ENCODE data around the gene CLBA1. TPM values are rescaled to one million over a fixed set of nuclear protein-coding genes. Genes with fewer than 3 reads are reported as not detected.
A peak's percentile ranks its signal among the peaks of the same experiment; 100 is the strongest.

CLBA1 gene
- total RNA-seq, 4 donors from 2014 or later = 2.4 to 8.8 (median 5.8) TPM

- no CpG with 5 or more reads among the region's 115 CpGs for WGBS, 2 donors (ENCODE audit: low coverage in 1 of 2)
These were observed 35.4 kb downstream of the CLBA1 start, which contains the start of gene CDCA4 for GRCh38 chr14:105020815-105021655. Gene CDCA4 (minus strand): TSS chr14:105021083. CDS start chr14:105011929, 9,154 bp downstream.

GRCh38 chr14:105021656-105022275 is 36.2 kb downstream of the CLBA1 start:
- 8 to 17% methylated on average over 8 to 20 of the region's 20 CpGs for WGBS, 2 donors (ENCODE audit: low coverage in 1 of 2)
- peaks cover 0 to 39% (median 14%) of the 10 kb centered on the region in 3 donors for H3K4me1 ChIP-seq
- ATAC-seq = no peak

More at GRCh38 chr14:105020815-105021655, 35.4 kb downstream of the CLBA1 start, which contains the start of gene CDCA4:
- Histone ChIP-seq H3K9me3 (no peaks in the 10 kb centered on the region), H3K4me1 (peaks cover 0 to 39% (median 14%) of the 10 kb centered on the region in 3 donors), H3K27ac (peak within 1 kb of the TSS; percentile 55 to 85 (median 82)), H3K36me3 (no peaks in the 10 kb centered on the region), H3K27me3 (no peaks in the 10 kb centered on the region), H3K4me3 (peak within 1 kb of the TSS; percentile 67 to 94)
- ATAC-seq = peak; percentile 96
- TF ChIP-seq POLR2AphosphoS5 (IDR thresholded peaks at IDR 0.05) (peak; percentile 90), POLR2A (IDR thresholded peaks at IDR 0.05) (peak; percentile 77 to 78), CTCF (IDR thresholded peaks at IDR 0.05) (peak in 3 of 4 experiments; percentile 3 to 44 (median 23)), EP300 (IDR thresholded peaks at IDR 0.05) (no peak)

GRCh38 chr14:105022276-105022670 is 36.7 kb downstream of the CLBA1 start:
- WGBS, 2 donors (ENCODE audit: low coverage in 1 of 2) = 44 to 67% methylated on average over 2 of the region's 2 CpGs
- Histone ChIP-seq H3K27me3 (no peaks in the 10 kb centered on the region), H3K4me1 (peaks cover 0 to 44% (median 14%) of the 10 kb centered on the region in 3 donors), H3K36me3 (no peaks in the 10 kb centered on the region), H3K9me3 (no peaks in the 10 kb centered on the region), H3K27ac (peak overlapping the region in 1 of 4 donors; percentile 80), H3K4me3 (peak overlapping the region in 1 of 2 donors; percentile 67)
- TF ChIP-seq POLR2AphosphoS5 (IDR thresholded peaks at IDR 0.05) (no peak), EP300 (IDR thresholded peaks at IDR 0.05) (no peak), CTCF (IDR thresholded peaks at IDR 0.05) (no peak), POLR2A (IDR thresholded peaks at IDR 0.05) (no peak)
- no peak for ATAC-seq

More at GRCh38 chr14:105021656-105022275, 36.2 kb downstream of the CLBA1 start:
- H3K9me3 ChIP-seq = no peaks in the 10 kb centered on the region
- peak overlapping the region; percentile 47 to 67 for H3K4me3 ChIP-seq
- H3K36me3 ChIP-seq = no peaks in the 10 kb centered on the region
- peak overlapping the region; percentile 32 to 85 (median 80) for H3K27ac ChIP-seq
- TF ChIP-seq CTCF (IDR thresholded peaks at IDR 0.05) (no peak), EP300 (IDR thresholded peaks at IDR 0.05) (no peak), POLR2AphosphoS5 (IDR thresholded peaks at IDR 0.05) (no peak)
- H3K27me3 ChIP-seq = no peaks in the 10 kb centered on the region

GRCh38 chr14:105023144-105023543 is 37.6 kb downstream of the CLBA1 start:
- H3K9me3 ChIP-seq = no peaks in the 10 kb centered on the region
- H3K36me3 ChIP-seq = no peaks in the 10 kb centered on the region
- H3K27ac ChIP-seq = no peak overlapping the region
- H3K4me3 ChIP-seq = no peak overlapping the region
- H3K4me1 ChIP-seq = peaks cover 0 to 46% (median 14%) of the 10 kb centered on the region in 3 donors
- no peak for ATAC-seq
- WGBS, 2 donors (ENCODE audit: low coverage in 1 of 2) = 61 to 83% methylated on average over 11 of the region's 11 CpGs
- H3K27me3 ChIP-seq = no peaks in the 10 kb centered on the region
- TF ChIP-seq EP300 (IDR thresholded peaks at IDR 0.05) (no peak), CTCF (IDR thresholded peaks at IDR 0.05) (no peak), POLR2A (IDR thresholded peaks at IDR 0.05) (no peak), POLR2AphosphoS5 (IDR thresholded peaks at IDR 0.05) (no peak)

All from gastroesophageal sphincter (tissue), 4 donors.